HAP-1 (cell line): ENCODE data around the gene WDR90.
A peak's percentile ranks its signal among the peaks of the same experiment; 100 is the strongest.

Source experiments
- DNase-seq, 2 experiments: peaks; one replicate each; pipeline ENCODE4 v3.0.0-alpha.2; 2016 to 2020; ENCODE audit warnings: low spot score in 2 of 2
- H3K27me3 ChIP-seq: fragments of 250-450 bp; sonication (Bioruptor Pico); 2 replicates; pipeline ENCODE4 v1.5.1; 2020; ENCODE audit warnings: low read depth, mild to moderate bottlenecking, moderate library complexity
- H3K36me3 ChIP-seq: fragments of 250-450 bp; sonication (Bioruptor Pico); replicated peaks from 2 replicates; pipeline ENCODE4 v1.5.1; 2020; ENCODE audit warnings: mild to moderate bottlenecking
- H3K4me1 ChIP-seq: fragments of 250-450 bp; sonication (Bioruptor Pico); 2 replicates; pipeline ENCODE4 v1.5.1; 2020; ENCODE audit warnings: mild to moderate bottlenecking
- H3K4me3 ChIP-seq: fragments of 250-450 bp; sonication (Bioruptor Pico); 2 replicates; pipeline ENCODE4 v1.5.1; 2020; ENCODE audit warnings: mild to moderate bottlenecking, moderate library complexity
- H3K9me3 ChIP-seq: fragments of 250-450 bp; sonication (Bioruptor Pico); 2 replicates; pipeline ENCODE4 v1.5.1; 2020; ENCODE audit warnings: mild to moderate bottlenecking, moderate library complexity
- in situ Hi-C: fragments of 300-500 bp; cut with MboI; formaldehyde crosslinking; loops from 3 replicates; pipeline ENCODE4 v1.14.3; 2020; ENCODE audit warnings: low sequenced_read_pairs, inconsistent platforms, mixed read lengths

WDR90 gene

DNA sequence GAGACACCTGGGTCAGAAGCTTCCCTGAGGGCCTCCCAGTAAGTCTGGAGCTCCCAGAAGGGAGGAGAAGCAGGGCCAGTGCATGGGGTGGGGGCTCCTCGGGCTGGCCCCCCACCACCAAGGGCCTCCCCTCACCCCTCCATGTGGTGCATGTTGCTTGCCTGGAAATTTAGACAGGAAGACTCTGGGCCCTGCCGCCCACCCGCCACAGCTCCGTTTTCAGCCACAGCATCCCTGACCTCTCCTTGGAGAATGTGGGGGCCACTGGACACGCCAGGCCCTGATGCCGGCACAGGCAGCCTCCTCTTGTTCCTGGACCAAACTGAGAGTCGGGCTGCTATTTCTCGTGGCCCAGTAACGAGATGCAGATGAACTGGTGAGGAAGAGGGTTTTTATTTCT lies 10.3 kb upstream of the WDR90 start:
- no peak for DNase-seq
- Histone ChIP-seq H3K4me3 (no peak overlapping the region), H3K4me1 (peaks cover 9% of the 10 kb centered on the region), H3K27me3 (no peaks in the 10 kb centered on the region), H3K36me3 (peaks cover 12% of the 10 kb centered on the region), H3K9me3 (no peaks in the 10 kb centered on the region)
- in situ Hi-C loops: no loop called here

DNA sequence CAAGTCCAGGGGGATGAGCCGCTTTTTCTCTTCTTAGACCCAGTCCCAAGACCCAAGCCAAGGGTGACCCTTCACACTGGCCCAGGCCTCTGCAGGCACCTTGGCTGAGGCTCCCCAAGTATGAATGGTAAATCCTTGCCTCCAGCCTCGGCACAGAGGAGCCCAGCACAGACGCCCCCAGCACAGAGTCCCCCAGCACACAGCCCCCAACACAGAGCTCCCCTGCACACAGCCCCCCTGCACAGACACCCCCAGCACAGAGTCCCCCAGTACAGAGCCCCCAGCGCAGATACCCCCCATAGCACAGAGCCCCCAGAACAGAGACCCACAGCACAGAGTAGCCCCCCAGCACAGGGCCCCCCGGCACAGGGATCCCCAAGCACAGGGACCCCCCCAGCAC lies 8.6 kb upstream of the WDR90 start:
- H3K36me3 ChIP-seq: peaks cover 18% of the 10 kb centered on the region
- H3K9me3 ChIP-seq: no peaks in the 10 kb centered on the region
- in situ Hi-C loops: no loop called here
- no peaks in the 10 kb centered on the region for H3K27me3 ChIP-seq
- no peak overlapping the region for H3K4me3 ChIP-seq
- DNase-seq: no peak
- peaks cover 9% of the 10 kb centered on the region for H3K4me1 ChIP-seq

DNA sequence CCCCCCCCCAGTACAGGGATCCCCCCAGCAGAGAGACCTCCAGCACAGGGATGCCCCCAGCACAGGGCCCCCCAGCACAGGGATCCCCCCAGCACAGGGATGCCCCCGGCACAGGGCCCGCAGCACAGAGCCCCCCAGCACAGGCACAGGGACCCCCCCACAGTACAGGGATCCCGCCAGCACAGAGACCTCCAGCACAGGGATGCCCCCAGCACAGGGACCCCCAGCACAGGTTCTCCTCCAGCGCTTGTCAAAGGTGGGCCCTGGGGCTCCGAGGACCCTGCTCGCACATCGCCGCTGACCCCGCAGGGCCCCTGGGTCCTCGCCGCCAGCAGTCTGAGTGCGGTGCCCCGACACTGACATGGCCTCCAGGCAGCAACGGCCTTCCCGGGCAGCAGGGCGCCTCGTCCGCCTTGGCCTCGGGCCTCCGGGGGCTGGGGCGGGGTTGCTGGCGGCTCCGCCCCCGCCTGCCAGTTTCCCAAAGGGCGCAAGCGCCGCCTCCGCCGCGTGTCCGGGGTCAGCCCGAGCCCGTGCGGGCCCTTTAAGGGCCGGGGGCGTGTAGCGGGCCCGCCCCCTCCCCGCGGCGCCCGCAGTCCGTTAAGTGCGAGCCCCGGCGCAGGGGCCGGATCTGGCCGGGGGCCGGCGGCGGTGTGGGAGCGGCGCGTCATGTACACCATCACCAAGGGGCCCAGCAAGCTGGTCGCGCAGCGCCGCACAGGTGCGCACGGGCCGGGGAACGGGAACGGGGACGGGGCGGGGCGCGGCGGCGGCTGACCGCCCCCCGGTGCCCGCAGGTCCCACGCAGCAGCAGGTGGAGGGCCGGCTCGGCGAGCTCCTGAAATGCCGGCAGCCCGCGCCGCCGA lies 7.6 kb upstream of the WDR90 start, which contains the start of gene MCRIP2:
Gene MCRIP2 (plus strand): TSS at position 503 of the 863 bp plus-strand sequence. CDS start 164 bp downstream, at position 667.
- Histone ChIP-seq H3K4me1 (peaks cover 9% of the 10 kb centered on the region), H3K27me3 (no peaks in the 10 kb centered on the region), H3K4me3 (peak within 1 kb of the TSS; percentile 57), H3K9me3 (no peaks in the 10 kb centered on the region), H3K36me3 (peaks cover 14% of the 10 kb centered on the region; the same call in 1 of the 2 replicates)
- in situ Hi-C loops: no loop called here
- peak; percentile 82 to 93 for DNase-seq

DNA sequence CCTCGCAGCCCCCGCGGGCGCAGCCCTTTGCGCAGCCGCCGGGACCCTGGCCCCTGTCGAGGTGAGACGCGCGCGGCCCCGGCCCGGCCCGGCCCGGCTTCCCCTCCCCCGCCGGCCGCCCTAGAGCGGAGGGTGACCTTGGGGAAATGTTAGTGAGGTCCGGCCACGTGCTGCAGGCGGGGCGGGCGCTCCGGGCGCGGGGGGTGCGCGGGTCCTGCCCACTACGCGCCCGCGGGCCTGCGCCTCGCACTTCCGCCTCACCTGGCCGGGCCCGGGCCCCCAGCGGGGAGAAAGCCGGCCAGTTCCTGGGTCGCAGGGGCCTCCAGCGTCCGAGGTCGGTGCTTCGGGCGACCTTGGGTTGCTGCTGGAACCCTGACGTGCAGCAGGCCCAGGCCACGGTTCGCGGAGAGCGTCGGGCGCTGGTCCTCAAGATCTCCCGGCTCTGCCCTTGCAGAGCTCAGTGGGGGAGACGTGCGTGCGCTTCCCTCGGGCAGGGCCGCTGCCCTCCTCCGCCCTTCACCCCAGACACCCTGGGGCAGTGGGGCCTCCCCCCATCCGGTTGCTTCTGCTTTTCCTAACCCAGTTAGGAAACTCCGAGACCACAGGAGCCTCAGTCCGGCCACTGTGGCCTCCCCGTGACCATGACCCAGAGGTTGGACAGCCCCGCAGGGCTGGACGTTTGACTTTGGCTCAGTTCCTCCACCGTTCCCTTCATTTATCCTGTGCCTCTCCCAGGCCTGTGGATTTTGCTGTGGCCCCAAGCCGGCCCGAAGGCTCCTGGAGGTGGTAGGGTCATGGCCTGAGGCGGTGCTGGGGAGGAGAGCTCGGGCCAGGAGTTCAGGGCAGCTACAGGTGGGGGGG lies 6.7 kb upstream of the WDR90 start:
- H3K4me3 ChIP-seq: peak overlapping the region; percentile 57
- H3K9me3 ChIP-seq: no peaks in the 10 kb centered on the region
- H3K36me3 ChIP-seq: peaks cover 14% of the 10 kb centered on the region; the same call in 1 of the 2 replicates
- peaks cover 7% of the 10 kb centered on the region for H3K4me1 ChIP-seq
- in situ Hi-C loops: no loop called here
- DNase-seq: peak; percentile 35 to 66
- H3K27me3 ChIP-seq: no peaks in the 10 kb centered on the region

DNA sequence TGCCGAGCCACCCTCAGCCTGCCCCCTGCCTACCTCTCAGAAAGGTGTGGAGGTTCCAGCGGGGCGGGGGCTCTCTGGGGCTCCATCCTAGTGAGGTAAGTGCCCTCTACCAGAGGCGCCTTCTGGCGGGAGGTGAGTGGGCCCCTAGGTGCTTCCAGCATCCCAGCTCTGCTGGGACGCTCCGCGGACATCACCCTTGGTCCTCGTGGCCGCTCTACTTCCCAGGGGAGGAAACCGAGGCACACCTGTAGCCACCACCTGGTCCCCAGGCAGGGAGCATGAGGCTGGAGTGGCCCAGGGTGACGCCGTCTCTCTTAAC lies 6.2 kb upstream of the WDR90 start:
- in situ Hi-C loops: no loop called here
- peak overlapping the region; percentile 57 for H3K4me3 ChIP-seq

DNA sequence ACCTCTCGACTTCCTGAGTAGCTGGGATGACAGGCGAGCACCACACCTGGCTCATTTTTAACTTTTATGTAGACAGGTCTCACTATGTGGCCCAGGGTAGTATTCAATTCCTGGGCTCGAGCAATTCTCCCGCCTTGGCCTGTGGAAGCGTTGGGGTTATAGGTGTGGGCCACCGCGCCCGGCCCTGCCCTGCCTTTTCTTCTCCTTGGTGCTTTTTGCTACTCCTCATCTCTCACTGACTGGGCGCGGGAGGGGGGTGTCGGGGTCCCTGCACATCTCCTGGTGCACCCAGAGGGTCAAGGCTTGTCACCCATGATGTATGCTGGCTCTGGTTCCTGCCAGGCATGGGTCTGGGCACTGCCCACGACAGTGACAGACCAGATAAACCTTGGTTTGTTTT lies 4.6 kb upstream of the WDR90 start:
- peaks cover 14% of the 10 kb centered on the region; the same call in 1 of the 2 replicates for H3K36me3 ChIP-seq

More for the DNA sequence above, 6.2 kb upstream of the WDR90 start:
- H3K36me3 ChIP-seq: peaks cover 14% of the 10 kb centered on the region; the same call in 1 of the 2 replicates
- H3K4me1 ChIP-seq: peaks cover 5% of the 10 kb centered on the region
- H3K9me3 ChIP-seq: no peaks in the 10 kb centered on the region
- no peaks in the 10 kb centered on the region for H3K27me3 ChIP-seq
- DNase-seq: no peak

GRCh38 chr16:645852-646678 lies 3.1 kb upstream of the WDR90 start:
- DNase-seq: no peak
- in situ Hi-C loops: no loop called here
- Histone ChIP-seq H3K9me3 (no peaks in the 10 kb centered on the region), H3K27me3 (no peaks in the 10 kb centered on the region), H3K4me1 (peaks cover 18% of the 10 kb centered on the region), H3K4me3 (no peak overlapping the region), H3K36me3 (peaks cover 14% of the 10 kb centered on the region)

More for the DNA sequence above, 4.6 kb upstream of the WDR90 start:
- no peak overlapping the region for H3K4me3 ChIP-seq
- peaks cover 12% of the 10 kb centered on the region for H3K4me1 ChIP-seq
- no peak for DNase-seq
- H3K27me3 ChIP-seq: no peaks in the 10 kb centered on the region
- in situ Hi-C loops: no loop called here
- H3K9me3 ChIP-seq: no peaks in the 10 kb centered on the region

- H3K27me3 ChIP-seq: no peaks in the 10 kb centered on the region
- no peaks in the 10 kb centered on the region for H3K9me3 ChIP-seq
- H3K4me1 ChIP-seq: peaks cover 18% of the 10 kb centered on the region
- no peak for DNase-seq
- in situ Hi-C loops: no loop called here
- H3K36me3 ChIP-seq: peaks cover 14% of the 10 kb centered on the region
- no peak overlapping the region for H3K4me3 ChIP-seq
Observed at GRCh38 chr16:646679-647172, 2.4 kb upstream of the WDR90 start.

GRCh38 chr16:647173-647902 lies 1.8 kb upstream of the WDR90 start:
- Histone ChIP-seq H3K9me3 (no peaks in the 10 kb centered on the region), H3K4me3 (no peak overlapping the region), H3K36me3 (peaks cover 15% of the 10 kb centered on the region), H3K27me3 (no peaks in the 10 kb centered on the region), H3K4me1 (peaks cover 18% of the 10 kb centered on the region)
- no peak for DNase-seq
- in situ Hi-C loops: no loop called here

- in situ Hi-C loops: no loop called here
- peak in 1 of 2 experiments; percentile 66 for DNase-seq
- H3K4me1 ChIP-seq: peaks cover 13% of the 10 kb centered on the region
- H3K27me3 ChIP-seq: no peaks in the 10 kb centered on the region
- H3K36me3 ChIP-seq: peaks cover 24% of the 10 kb centered on the region
- H3K9me3 ChIP-seq: no peaks in the 10 kb centered on the region
- peak overlapping the region; percentile 47 for H3K4me3 ChIP-seq
Observed at GRCh38 chr16:648071-648780, 939 bp upstream of the WDR90 start.

GRCh38 chr16:649631-650030 lies 466 bp downstream of the WDR90 start:
- Histone ChIP-seq H3K27me3 (no peaks in the 10 kb centered on the region), H3K4me3 (peak overlapping the region; percentile 47), H3K4me1 (peaks cover 13% of the 10 kb centered on the region), H3K9me3 (no peaks in the 10 kb centered on the region), H3K36me3 (peaks cover 21% of the 10 kb centered on the region)
- in situ Hi-C loops: no loop called here
- DNase-seq: peak in 1 of 2 experiments; percentile 45

DNA sequence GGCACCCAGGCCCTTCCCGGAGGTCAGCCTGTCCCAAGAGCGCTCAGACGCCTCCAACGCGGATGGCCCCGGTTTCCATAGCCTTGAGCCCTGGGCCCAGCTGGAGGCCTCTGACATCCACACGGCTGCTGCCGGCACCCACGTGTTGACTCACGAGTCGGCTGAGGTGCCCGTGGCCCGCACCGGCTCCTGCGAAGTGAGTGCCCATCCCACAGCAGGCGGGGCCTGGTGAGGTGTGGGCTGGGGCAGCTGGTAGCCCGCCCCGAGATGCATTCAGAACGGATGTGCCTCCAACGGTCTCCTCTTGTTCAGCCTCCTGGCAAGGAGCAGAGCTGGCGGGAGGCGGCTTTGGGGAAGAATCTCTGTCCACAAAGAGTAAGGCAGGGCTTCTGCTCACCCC lies 2.7 kb downstream of the WDR90 start:
- DNase-seq: no peak
- no peaks in the 10 kb centered on the region for H3K27me3 ChIP-seq
- peaks cover 13% of the 10 kb centered on the region for H3K4me1 ChIP-seq
- in situ Hi-C loops: no loop called here
- H3K9me3 ChIP-seq: no peaks in the 10 kb centered on the region
- no peak overlapping the region for H3K4me3 ChIP-seq
- peaks cover 20% of the 10 kb centered on the region for H3K36me3 ChIP-seq
